NCI-H128 (cell line): Measurements from ENCODE around the gene OSCAR.

ENCODE experiments used
- DNase-seq: peaks from one replicate; lab custom pipeline; 2025; ENCODE audit not compliant: unreplicated experiment; lab: John Stamatoyannopoulos, UW

OSCAR gene

GRCh38 chr19:54095136-54095858 is 5.3 kb downstream of the OSCAR start:
- DNase-seq = no peak

- no peak for DNase-seq
Measured at GRCh38 chr19:54094426-54095000, 6.1 kb downstream of the OSCAR start.

DNA sequence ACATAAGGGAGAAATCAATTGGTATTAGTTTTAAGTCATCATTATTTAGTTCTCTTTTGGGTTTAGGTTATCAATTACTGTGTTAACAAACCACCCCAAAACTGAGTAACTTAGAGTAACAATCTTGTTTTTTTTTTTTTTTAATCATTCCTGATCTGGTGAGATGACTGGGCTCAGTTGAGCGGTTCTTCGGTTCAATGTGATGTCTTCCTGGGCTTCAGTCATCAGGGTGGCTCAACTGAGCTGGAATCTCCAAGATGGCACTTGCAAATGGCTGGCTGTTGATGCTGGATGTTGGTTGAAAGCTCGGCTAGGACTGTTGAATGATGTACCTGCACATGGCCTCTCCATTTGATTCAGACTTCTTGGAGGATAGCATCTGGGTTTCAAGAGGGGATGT is 16.2 kb downstream of the OSCAR start:
- DNase-seq = no peak

DNA sequence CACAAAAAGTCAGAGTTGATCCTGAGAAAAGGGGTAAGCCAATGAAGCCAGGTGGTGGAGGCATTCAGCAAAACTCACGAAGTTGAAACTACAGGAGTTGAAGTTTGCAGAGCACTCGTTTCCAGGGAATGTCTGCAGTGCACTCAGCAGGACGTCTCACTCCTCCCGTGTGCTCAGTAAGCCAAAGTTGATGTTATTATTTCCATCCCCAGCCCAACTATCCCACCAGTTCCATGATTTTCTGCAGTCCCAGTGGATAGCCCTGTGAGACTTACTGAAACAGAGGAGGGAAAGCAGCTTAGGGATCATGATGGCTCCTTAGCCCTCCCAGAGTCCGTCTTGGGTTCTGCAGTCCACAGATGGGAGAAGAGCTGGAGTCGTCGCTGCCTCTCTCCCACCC is 19.6 kb downstream of the OSCAR start, which contains the start of gene TARM1:
Gene TARM1, minus strand, starts transcription at position 334 of the 400 bp plus-strand sequence. Its CDS starts 25 bp downstream, at position 309.
- DNase-seq = no peak

GRCh38 chr19:54077334-54077733 is 23.3 kb downstream of the OSCAR start:
- no peak for DNase-seq

GRCh38 chr19:54074851-54075250 is 25.8 kb downstream of the OSCAR start:
- DNase-seq = no peak

- no peak for DNase-seq
Measured at GRCh38 chr19:54073829-54074228, 26.8 kb downstream of the OSCAR start.

DNA sequence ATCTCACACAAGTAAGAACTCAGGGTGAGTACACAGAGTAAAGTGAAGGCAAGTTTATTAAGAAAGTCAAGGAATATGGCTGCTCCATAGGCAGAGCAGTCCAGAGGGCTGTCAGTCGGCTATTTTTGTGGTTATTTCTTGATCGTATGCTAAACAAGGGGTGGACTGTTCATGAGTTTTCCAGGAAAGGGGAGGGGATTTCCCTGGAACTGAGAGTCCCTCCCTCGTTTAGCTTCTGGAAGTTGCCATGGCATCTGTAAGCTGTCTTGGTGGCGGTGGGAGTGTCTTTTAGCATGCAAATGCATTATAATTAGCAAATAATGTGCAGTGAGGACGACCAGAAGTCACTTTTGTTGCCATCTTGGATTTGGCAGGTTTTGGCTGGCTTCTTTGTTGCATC is 31.1 kb downstream of the OSCAR start:
- DNase-seq = no peak

DNA sequence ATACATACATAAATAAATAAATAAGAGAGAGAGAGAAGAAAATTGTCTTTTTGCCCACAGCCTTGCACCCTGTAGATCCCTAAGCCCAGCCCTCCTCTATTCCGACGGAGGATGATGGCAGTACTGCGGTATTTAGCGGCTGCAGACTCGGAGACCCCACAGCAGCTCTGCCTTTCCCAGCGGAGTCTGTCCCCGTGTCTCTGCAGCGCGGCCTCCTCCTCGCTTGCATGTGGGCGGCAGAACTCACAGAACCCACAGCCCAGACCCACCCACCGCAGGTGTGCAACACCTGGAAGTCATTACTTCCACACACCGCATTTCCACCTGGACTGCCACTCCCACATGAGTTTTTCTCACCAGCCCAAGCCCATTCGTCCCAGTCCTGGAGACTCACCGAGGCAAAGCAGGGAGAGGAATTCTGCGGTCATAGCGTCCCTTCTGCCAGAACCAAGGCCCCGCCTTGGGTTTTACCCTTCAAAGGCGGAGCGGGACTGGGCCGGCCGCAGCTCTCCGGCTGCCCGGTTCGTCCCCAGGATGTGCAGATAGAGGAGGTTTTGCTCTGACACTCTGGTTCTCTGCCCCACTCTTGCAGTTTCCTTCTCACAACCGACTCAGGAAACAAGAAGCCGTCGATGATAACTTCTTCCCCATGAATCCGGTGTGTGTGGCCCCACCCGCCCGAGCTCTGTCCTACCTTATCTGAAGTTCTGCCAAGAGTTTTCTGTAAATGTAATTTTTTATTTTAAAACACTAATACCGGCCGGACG is 37.1 kb downstream of the OSCAR start, which contains the start of gene VSTM1:
Gene VSTM1, minus strand, starts transcription at position 548 of the 767 bp plus-strand sequence. Its CDS starts 120 bp downstream, at position 428.
- DNase-seq = no peak

DNA sequence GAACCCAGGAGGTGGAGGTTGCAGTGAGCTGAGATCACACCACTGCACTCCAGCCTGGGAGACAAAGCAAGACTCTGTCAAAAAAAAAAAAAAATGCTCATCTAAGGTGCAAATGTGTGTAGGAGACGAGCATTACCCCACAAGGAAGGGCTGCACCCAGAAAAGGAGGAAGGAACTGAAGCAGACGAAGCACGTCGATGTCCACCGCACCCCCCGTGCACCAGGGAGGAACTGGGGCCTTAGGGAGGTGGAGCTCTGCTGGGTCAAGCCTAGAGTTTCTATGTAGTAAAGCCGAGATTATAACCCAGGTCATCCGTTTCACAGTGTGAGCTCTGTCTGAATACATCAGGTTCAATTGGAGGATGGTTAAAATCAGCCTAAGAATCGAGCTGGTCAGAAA is 38.0 kb downstream of the OSCAR start:
- no peak for DNase-seq

DNA sequence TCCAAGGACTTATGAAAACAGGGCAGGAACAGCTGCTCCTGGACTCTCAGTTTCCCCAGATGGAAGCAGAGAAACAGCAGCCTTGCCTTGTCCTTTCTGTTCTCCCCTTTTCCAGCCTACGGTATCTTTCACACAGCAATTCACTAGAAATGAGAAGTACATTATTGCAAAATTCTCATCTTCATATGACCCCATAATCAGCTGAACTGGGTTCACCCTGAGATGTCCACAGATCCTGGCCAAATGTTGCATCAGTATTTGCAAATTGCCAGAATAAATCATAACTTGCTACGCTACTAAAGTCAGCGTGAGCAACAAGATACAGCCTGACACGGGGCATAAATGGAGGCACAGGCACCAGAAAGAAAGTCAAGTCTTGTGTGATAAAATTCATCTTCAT is 53.0 kb downstream of the OSCAR start:
- DNase-seq = no peak

- no peak for DNase-seq
Measured at GRCh38 chr19:54045771-54046170, 54.8 kb downstream of the OSCAR start.
